ENCODE measurements around the gene C6.
"Not testable (repeated sequence)": the region's sequence is repeated elsewhere in the genome, so short reads cannot be mapped to it uniquely, and the experiment has no call there.

DNA sequence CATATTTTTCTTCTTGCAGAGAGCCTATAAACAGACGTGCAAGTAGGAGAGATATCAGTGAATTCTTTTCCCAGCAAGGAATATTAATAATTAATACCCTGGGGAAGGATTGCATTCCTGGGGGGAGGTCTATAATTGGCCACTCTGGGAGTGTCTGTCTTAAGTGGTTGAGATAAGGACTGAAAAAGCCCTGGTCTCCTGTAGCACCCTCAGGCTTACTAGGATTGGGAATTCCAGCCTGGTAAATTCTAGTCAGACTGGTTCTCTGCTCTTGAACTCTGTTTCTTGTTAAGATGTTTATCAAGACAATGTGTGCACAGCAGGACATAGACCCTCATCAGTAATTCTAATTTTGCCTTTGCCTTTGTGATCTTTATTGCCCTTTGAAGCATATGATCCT, 16.9 kb upstream of the C6 start:
- not testable (repeated sequence) for TF ChIP-seq YY1, ZNF157 (tag by site-specific recombination; IDR thresholded peaks at IDR 0.05)
- TF ChIP-seq, protein P1, sequence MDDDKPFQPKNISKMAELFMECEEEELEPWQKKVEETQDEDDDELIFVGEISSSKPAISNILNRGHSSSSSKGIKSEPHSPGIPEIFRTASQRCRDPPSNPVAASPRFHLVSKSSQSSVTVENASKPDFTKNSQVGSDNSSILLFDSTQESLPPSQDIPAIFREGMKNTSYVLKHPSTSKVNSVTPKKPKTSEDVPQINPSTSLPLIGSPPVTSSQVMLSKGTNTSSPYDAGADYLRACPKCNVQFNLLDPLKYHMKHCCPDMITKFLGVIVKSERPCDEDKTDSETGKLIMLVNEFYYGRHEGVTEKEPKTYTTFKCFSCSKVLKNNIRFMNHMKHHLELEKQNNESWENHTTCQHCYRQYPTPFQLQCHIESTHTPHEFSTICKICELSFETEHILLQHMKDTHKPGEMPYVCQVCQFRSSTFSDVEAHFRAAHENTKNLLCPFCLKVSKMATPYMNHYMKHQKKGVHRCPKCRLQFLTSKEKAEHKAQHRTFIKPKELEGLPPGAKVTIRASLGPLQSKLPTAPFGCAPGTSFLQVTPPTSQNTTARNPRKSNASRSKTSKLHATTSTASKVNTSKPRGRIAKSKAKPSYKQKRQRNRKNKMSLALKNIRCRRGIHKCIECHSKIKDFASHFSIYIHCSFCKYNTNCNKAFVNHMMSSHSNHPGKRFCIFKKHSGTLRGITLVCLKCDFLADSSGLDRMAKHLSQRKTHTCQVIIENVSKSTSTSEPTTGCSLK (tag by site-specific recombination; IDR thresholded peaks at IDR 0.05): not testable (repeated sequence)
- TF ChIP-seq, protein P2, sequence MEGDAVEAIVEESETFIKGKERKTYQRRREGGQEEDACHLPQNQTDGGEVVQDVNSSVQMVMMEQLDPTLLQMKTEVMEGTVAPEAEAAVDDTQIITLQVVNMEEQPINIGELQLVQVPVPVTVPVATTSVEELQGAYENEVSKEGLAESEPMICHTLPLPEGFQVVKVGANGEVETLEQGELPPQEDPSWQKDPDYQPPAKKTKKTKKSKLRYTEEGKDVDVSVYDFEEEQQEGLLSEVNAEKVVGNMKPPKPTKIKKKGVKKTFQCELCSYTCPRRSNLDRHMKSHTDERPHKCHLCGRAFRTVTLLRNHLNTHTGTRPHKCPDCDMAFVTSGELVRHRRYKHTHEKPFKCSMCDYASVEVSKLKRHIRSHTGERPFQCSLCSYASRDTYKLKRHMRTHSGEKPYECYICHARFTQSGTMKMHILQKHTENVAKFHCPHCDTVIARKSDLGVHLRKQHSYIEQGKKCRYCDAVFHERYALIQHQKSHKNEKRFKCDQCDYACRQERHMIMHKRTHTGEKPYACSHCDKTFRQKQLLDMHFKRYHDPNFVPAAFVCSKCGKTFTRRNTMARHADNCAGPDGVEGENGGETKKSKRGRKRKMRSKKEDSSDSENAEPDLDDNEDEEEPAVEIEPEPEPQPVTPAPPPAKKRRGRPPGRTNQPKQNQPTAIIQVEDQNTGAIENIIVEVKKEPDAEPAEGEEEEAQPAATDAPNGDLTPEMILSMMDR (tag by site-specific recombination; IDR thresholded peaks at IDR 0.05): not testable (repeated sequence)

Measured in HEK293 (cell line).